B cell (primary cell): ENCODE measurements around the gene WASL. TPM values are rescaled to one million over a fixed set of nuclear protein-coding genes. Genes with fewer than 3 reads are reported as not detected.

ENCODE experiments used
- ATAC-seq: fragments of 200-7000 bp; cut with Tn5 transposase; one replicate; pipeline ENCODE4 v1.10.0; 2021; ENCODE audit warnings: low read depth, mild to moderate bottlenecking, moderate number of reproducible peaks, moderate library complexity
- CTCF ChIA-PET: fragments of 350-600 bp; sonication (Branson Sonifier 250); formaldehyde crosslinking; loops from one replicate; lab custom pipeline; 2021; ENCODE audit warnings: antibody characterized with exemption, inconsistent platforms; lab: Charles Lee
- POLR2A ChIA-PET: fragments of 350-600 bp; sonication (Branson Sonifier 250); formaldehyde crosslinking; loops from one replicate; lab custom pipeline; 2021; ENCODE audit warnings: antibody characterized with exemption; lab: Charles Lee
- DNase-seq: peaks from one replicate; pipeline ENCODE4 v3.0.0; 2013
- H2AFZ ChIP-seq: 2 replicates; pipeline ENCODE4 v1.6.1; 2012; ENCODE audit warnings: mild to moderate bottlenecking, low read depth, low read length; ENCODE audit not compliant: insufficient read depth, poor library complexity, severe bottlenecking
- H3K27ac ChIP-seq, 2 donors: 1 replicate in 1 of 2; 2 replicates in 1 of 2; pipeline ENCODE4 v1.5.1; 2012 to 2013; ENCODE audit warnings: low read length in 2 of 2, mild to moderate bottlenecking in 2 of 2, moderate library complexity in 1 of 2
- H3K27me3 ChIP-seq, 4 experiments: fragments of 200-600 bp in 1 of 4; sonication (generic) in 1 of 4; replicated peaks in 1 of 4; 1 replicate in 2 of 4; 2 replicates in 2 of 4; pipeline versions ENCODE4 v1.6.1 to v1.7.0; 2013 to 2016; ENCODE audit warnings: low read length in 3 of 4, mild to moderate bottlenecking in 2 of 4, mixed read lengths in 1 of 4, moderate library complexity in 1 of 4; ENCODE audit not compliant: insufficient read depth in 4 of 4, control insufficient read depth in 3 of 4; ENCODE audit errors: control extremely low read depth in 1 of 4
- H3K36me3 ChIP-seq, 2 experiments: replicated peaks in 1 of 2; 1 replicate in 1 of 2; 2 replicates in 1 of 2; pipeline versions ENCODE4 v1.6.1 to v1.7.1; 2013; ENCODE audit warnings: low read length in 1 of 2; ENCODE audit not compliant: insufficient read depth in 2 of 2, control insufficient read depth in 1 of 2; ENCODE audit errors: control extremely low read depth in 1 of 2, extremely low read depth in 1 of 2
- H3K4me1 ChIP-seq, 2 donors: fragments of 200-600 bp in 1 of 2; sonication (generic) in 1 of 2; 1 replicate in 1 of 2; 2 replicates in 1 of 2; pipeline versions ENCODE4 v1.5.1 to v1.6.1; 2013 to 2017; ENCODE audit warnings: low read length in 2 of 2; ENCODE audit not compliant: control insufficient read depth in 2 of 2, insufficient read depth in 2 of 2
- H3K4me2 ChIP-seq: replicated peaks from 2 replicates; pipeline ENCODE3; 2012; ENCODE audit warnings: mild to moderate bottlenecking, low read depth, low read length; ENCODE audit not compliant: poor library complexity, severe bottlenecking
- H3K4me3 ChIP-seq, 5 experiments: fragments of 200-600 bp in 1 of 5; sonication (generic) in 1 of 5; 1 replicate in 3 of 5; 2 replicates in 2 of 5; pipeline versions ENCODE4 v1.5.1 to v1.7.0; 2011 to 2016; ENCODE audit warnings: low read length in 4 of 5, mild to moderate bottlenecking in 4 of 5, low read depth in 2 of 5, control low read depth in 1 of 5, moderate library complexity in 1 of 5; ENCODE audit not compliant: insufficient read depth in 1 of 5; ENCODE audit errors: control extremely low read depth in 1 of 5, extremely low read depth in 1 of 5
- H3K79me2 ChIP-seq: fragments of 200-600 bp; sonication (generic); one replicate; pipeline ENCODE4 v1.6.0; 2016; ENCODE audit warnings: low read length; ENCODE audit not compliant: control insufficient read depth, insufficient read depth
- H3K9ac ChIP-seq: fragments of 200-600 bp; sonication (generic); 2 replicates; pipeline ENCODE4 v1.6.1; 2017; ENCODE audit warnings: mild to moderate bottlenecking, low read length, moderate library complexity
- H3K9me3 ChIP-seq, 3 donors: one replicate each; pipeline versions ENCODE4 v1.6.1 to v1.7.1; 2013; ENCODE audit warnings: low read length in 2 of 3; ENCODE audit not compliant: control insufficient read depth in 2 of 3, insufficient read depth in 1 of 3; ENCODE audit errors: control extremely low read depth in 1 of 3
- H4K20me1 ChIP-seq: 2 replicates; pipeline ENCODE4 v1.6.0; 2012; ENCODE audit warnings: mild to moderate bottlenecking, low read length; ENCODE audit not compliant: insufficient read depth, control insufficient read depth, poor library complexity, severe bottlenecking
- H3K27ac Mint-ChIP-seq: one replicate; pipeline ENCODE4 v1.8.0; 2021; ENCODE audit warnings: mixed read lengths
- H3K27me3 Mint-ChIP-seq: one replicate; pipeline ENCODE4 v1.8.0; 2021; ENCODE audit warnings: mixed read lengths
- H3K4me1 Mint-ChIP-seq: one replicate; pipeline ENCODE4 v1.8.0; 2021; ENCODE audit warnings: mixed read lengths
- H3K4me3 Mint-ChIP-seq: one replicate; pipeline ENCODE4 v1.8.0; 2021; ENCODE audit warnings: mixed read lengths
- H3K9me3 Mint-ChIP-seq: one replicate; pipeline ENCODE4 v1.8.0; 2022; ENCODE audit warnings: mixed read lengths; ENCODE audit not compliant: insufficient read depth
- EZH2 ChIP-seq: IDR thresholded peaks from 2 replicates; pipeline ENCODE4 v1.6.1; 2012; ENCODE audit warnings: borderline replicate concordance, low read depth, mild to moderate bottlenecking, moderate library complexity, low read length; ENCODE audit not compliant: insufficient read depth, poor library complexity, severe bottlenecking
- WGBS: methylation state at CpG from one replicate; pipeline ENCODE4 v1.1.5; 2013; ENCODE audit warnings: missing lambda C conversion rate; ENCODE audit not compliant: insufficient coverage; 5-methylcytosine and 5-hydroxymethylcytosine counted together
- intact Hi-C: fragments of 100-400 bp; cut with micrococcal nuclease; formaldehyde crosslinking; loops from one replicate; pipeline ENCODE4 v1.10.0; 2022
- polyA plus RNA-seq: library from polyadenylated mRNA; depleted of rRNA; stranded (reverse); fragments of >200 nt; gene quantifications from 2 replicates; pipeline ENCODE4 v1.2.3, GENCODE V29; 2012
- total RNA-seq, 2 donors: library from RNA; stranded (reverse); fragments of 120-200 nt in 1 of 2; gene quantifications; 1 replicate in 1 of 2; 2 replicates in 1 of 2; pipeline versions ENCODE4 v1.2.3 to v1.2.4, GENCODE V29; 2013 to 2022
- TF ChIP-seq, protein P1 (sequence below): fragments of 200-600 bp; IDR thresholded peaks from one replicate; pipeline ENCODE4 v1.8.0; 2022; ENCODE audit warnings: antibody characterized with exemption, mild to moderate bottlenecking

The WASL gene
- total and polyA plus RNA-seq, 2 donors (not counting 1 experiment from before 2014, with no cell fraction given): 1.8 to 10.4 TPM

GRCh38 chr7:123746055-123746454 lies 2.7 kb downstream of the WASL start:
- H3K4me3 Mint-ChIP-seq: peak overlapping the region; percentile 98
- intact Hi-C loops: no loop called here
- Histone ChIP-seq H3K36me3 (no peaks in the 10 kb centered on the region), H3K27me3 (no peaks in the 10 kb centered on the region), H3K4me1 (peaks cover 22 to 32% of the 10 kb centered on the region in 2 donors), H3K9me3 (no peaks in the 10 kb centered on the region), H4K20me1 (peaks cover 49% of the 10 kb centered on the region), H3K9ac (no peak overlapping the region), H3K79me2 (peaks cover 51% of the 10 kb centered on the region), H3K4me3 (no peak overlapping the region), H3K27ac (no peak overlapping the region), H3K4me2 (peak overlapping the region; percentile 90), H2AFZ (no peak overlapping the region)
- TF ChIP-seq, protein P1, sequence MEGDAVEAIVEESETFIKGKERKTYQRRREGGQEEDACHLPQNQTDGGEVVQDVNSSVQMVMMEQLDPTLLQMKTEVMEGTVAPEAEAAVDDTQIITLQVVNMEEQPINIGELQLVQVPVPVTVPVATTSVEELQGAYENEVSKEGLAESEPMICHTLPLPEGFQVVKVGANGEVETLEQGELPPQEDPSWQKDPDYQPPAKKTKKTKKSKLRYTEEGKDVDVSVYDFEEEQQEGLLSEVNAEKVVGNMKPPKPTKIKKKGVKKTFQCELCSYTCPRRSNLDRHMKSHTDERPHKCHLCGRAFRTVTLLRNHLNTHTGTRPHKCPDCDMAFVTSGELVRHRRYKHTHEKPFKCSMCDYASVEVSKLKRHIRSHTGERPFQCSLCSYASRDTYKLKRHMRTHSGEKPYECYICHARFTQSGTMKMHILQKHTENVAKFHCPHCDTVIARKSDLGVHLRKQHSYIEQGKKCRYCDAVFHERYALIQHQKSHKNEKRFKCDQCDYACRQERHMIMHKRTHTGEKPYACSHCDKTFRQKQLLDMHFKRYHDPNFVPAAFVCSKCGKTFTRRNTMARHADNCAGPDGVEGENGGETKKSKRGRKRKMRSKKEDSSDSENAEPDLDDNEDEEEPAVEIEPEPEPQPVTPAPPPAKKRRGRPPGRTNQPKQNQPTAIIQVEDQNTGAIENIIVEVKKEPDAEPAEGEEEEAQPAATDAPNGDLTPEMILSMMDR: no peak
- no peak for TF ChIP-seq EZH2
- no peaks in the 10 kb centered on the region for H3K9me3 Mint-ChIP-seq
- POLR2A ChIA-PET: no interaction called here
- peaks cover 55% of the 10 kb centered on the region for H3K4me1 Mint-ChIP-seq
- WGBS: 67% methylated on average over 1 of the region's 2 CpGs
- no peak overlapping the region for H3K27ac Mint-ChIP-seq
- CTCF ChIA-PET: interaction anchor here (0.7 kb wide), 1 partner anchor 25 kb away, joined by 3 read pairs; no protein-coding TSS in a partner anchor
- no peak for ATAC-seq
- no peak for DNase-seq
- H3K27me3 Mint-ChIP-seq: no peaks in the 10 kb centered on the region

DNA sequence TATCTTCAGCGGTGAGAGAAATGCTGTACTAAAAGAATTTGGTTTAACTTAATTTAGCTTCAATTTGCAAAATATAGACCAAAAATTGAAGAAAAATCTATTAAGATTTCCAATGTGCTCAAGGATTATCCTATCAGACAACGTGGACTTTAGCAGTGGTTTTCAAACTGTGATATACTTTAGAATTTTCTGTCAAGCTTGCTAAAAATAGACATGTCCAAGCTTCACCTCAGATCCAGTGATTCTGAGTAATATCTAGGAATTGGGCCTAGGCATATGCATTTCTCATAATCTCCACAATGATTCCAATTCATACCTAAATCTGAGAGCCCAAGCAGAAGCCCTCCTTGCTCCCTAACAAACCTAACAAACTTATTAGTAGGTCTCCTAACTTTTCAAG lies 3.4 kb downstream of the WASL start:
- peaks cover 57% of the 10 kb centered on the region for H3K79me2 ChIP-seq
- no peak overlapping the region for H3K4me2 ChIP-seq
- H3K36me3 ChIP-seq: peaks cover 0 to 2% of the 10 kb centered on the region in 2 experiments
- intact Hi-C loops: no loop called here
- H3K4me3 ChIP-seq: no peak overlapping the region
- H3K27ac ChIP-seq: no peak overlapping the region
- H3K27ac Mint-ChIP-seq: no peak overlapping the region
- ATAC-seq (no peak), DNase-seq (no peak)
- H3K4me1 Mint-ChIP-seq: peaks cover 57% of the 10 kb centered on the region
- no peak for TF ChIP-seq EZH2
- TF ChIP-seq, protein P1: no peak
- WGBS: no CpG with 5 or more reads among the region's 2 CpGs
- no peaks in the 10 kb centered on the region for H3K27me3 ChIP-seq
- no peaks in the 10 kb centered on the region for H3K9me3 ChIP-seq
- peaks cover 22 to 32% of the 10 kb centered on the region in 2 donors for H3K4me1 ChIP-seq
- POLR2A ChIA-PET: no interaction called here
- peaks cover 55% of the 10 kb centered on the region for H4K20me1 ChIP-seq
- no peaks in the 10 kb centered on the region for H3K9me3 Mint-ChIP-seq
- H3K27me3 Mint-ChIP-seq: no peaks in the 10 kb centered on the region
- H3K4me3 Mint-ChIP-seq: no peak overlapping the region
- no peak overlapping the region for H2AFZ ChIP-seq
- CTCF ChIA-PET: interaction anchor here (0.7 kb wide), 1 partner anchor 26 kb away, joined by 3 read pairs; no protein-coding TSS in a partner anchor
- H3K9ac ChIP-seq: no peak overlapping the region
